B cell (primary cell): Measurements from ENCODE around the gene HMG20B. TPM values are rescaled to one million over a fixed set of nuclear protein-coding genes. Genes with fewer than 3 reads are reported as not detected.

Source experiments
- ATAC-seq: fragments of 200-7000 bp; cut with Tn5 transposase; one replicate; pipeline ENCODE4 v1.10.0; 2021; ENCODE audit warnings: low read depth, mild to moderate bottlenecking, moderate number of reproducible peaks, moderate library complexity
- CTCF ChIA-PET: fragments of 350-600 bp; sonication (Branson Sonifier 250); formaldehyde crosslinking; loops from one replicate; lab custom pipeline; 2021; ENCODE audit warnings: antibody characterized with exemption, inconsistent platforms; lab: Charles Lee
- POLR2A ChIA-PET: fragments of 350-600 bp; sonication (Branson Sonifier 250); formaldehyde crosslinking; loops from one replicate; lab custom pipeline; 2021; ENCODE audit warnings: antibody characterized with exemption; lab: Charles Lee
- DNase-seq: peaks from one replicate; pipeline ENCODE4 v3.0.0; 2013
- H2AFZ ChIP-seq: 2 replicates; pipeline ENCODE4 v1.6.1; 2012; ENCODE audit warnings: mild to moderate bottlenecking, low read depth, low read length; ENCODE audit not compliant: insufficient read depth, poor library complexity, severe bottlenecking
- H3K27ac ChIP-seq, 2 donors: 1 replicate in 1 of 2; 2 replicates in 1 of 2; pipeline ENCODE4 v1.5.1; 2012 to 2013; ENCODE audit warnings: low read length in 2 of 2, mild to moderate bottlenecking in 2 of 2, moderate library complexity in 1 of 2
- H3K27me3 ChIP-seq, 4 experiments: fragments of 200-600 bp in 1 of 4; sonication (generic) in 1 of 4; replicated peaks in 1 of 4; 1 replicate in 2 of 4; 2 replicates in 2 of 4; pipeline versions ENCODE4 v1.6.1 to v1.7.0; 2013 to 2016; ENCODE audit warnings: low read length in 3 of 4, mild to moderate bottlenecking in 2 of 4, mixed read lengths in 1 of 4, moderate library complexity in 1 of 4; ENCODE audit not compliant: insufficient read depth in 4 of 4, control insufficient read depth in 3 of 4; ENCODE audit errors: control extremely low read depth in 1 of 4
- H3K36me3 ChIP-seq, 2 experiments: replicated peaks in 1 of 2; 1 replicate in 1 of 2; 2 replicates in 1 of 2; pipeline versions ENCODE4 v1.6.1 to v1.7.1; 2013; ENCODE audit warnings: low read length in 1 of 2; ENCODE audit not compliant: insufficient read depth in 2 of 2, control insufficient read depth in 1 of 2; ENCODE audit errors: control extremely low read depth in 1 of 2, extremely low read depth in 1 of 2
- H3K4me1 ChIP-seq, 2 donors: fragments of 200-600 bp in 1 of 2; sonication (generic) in 1 of 2; 1 replicate in 1 of 2; 2 replicates in 1 of 2; pipeline versions ENCODE4 v1.5.1 to v1.6.1; 2013 to 2017; ENCODE audit warnings: low read length in 2 of 2; ENCODE audit not compliant: control insufficient read depth in 2 of 2, insufficient read depth in 2 of 2
- H3K4me2 ChIP-seq: replicated peaks from 2 replicates; pipeline ENCODE3; 2012; ENCODE audit warnings: mild to moderate bottlenecking, low read depth, low read length; ENCODE audit not compliant: poor library complexity, severe bottlenecking
- H3K4me3 ChIP-seq, 5 experiments: fragments of 200-600 bp in 1 of 5; sonication (generic) in 1 of 5; 1 replicate in 3 of 5; 2 replicates in 2 of 5; pipeline versions ENCODE4 v1.5.1 to v1.7.0; 2011 to 2016; ENCODE audit warnings: low read length in 4 of 5, mild to moderate bottlenecking in 4 of 5, low read depth in 2 of 5, control low read depth in 1 of 5, moderate library complexity in 1 of 5; ENCODE audit not compliant: insufficient read depth in 1 of 5; ENCODE audit errors: control extremely low read depth in 1 of 5, extremely low read depth in 1 of 5
- H3K79me2 ChIP-seq: fragments of 200-600 bp; sonication (generic); one replicate; pipeline ENCODE4 v1.6.0; 2016; ENCODE audit warnings: low read length; ENCODE audit not compliant: control insufficient read depth, insufficient read depth
- H3K9ac ChIP-seq: fragments of 200-600 bp; sonication (generic); 2 replicates; pipeline ENCODE4 v1.6.1; 2017; ENCODE audit warnings: mild to moderate bottlenecking, low read length, moderate library complexity
- H3K9me3 ChIP-seq, 3 donors: one replicate each; pipeline versions ENCODE4 v1.6.1 to v1.7.1; 2013; ENCODE audit warnings: low read length in 2 of 3; ENCODE audit not compliant: control insufficient read depth in 2 of 3, insufficient read depth in 1 of 3; ENCODE audit errors: control extremely low read depth in 1 of 3
- H4K20me1 ChIP-seq: 2 replicates; pipeline ENCODE4 v1.6.0; 2012; ENCODE audit warnings: mild to moderate bottlenecking, low read length; ENCODE audit not compliant: insufficient read depth, control insufficient read depth, poor library complexity, severe bottlenecking
- H3K27ac Mint-ChIP-seq: one replicate; pipeline ENCODE4 v1.8.0; 2021; ENCODE audit warnings: mixed read lengths
- H3K27me3 Mint-ChIP-seq: one replicate; pipeline ENCODE4 v1.8.0; 2021; ENCODE audit warnings: mixed read lengths
- H3K4me1 Mint-ChIP-seq: one replicate; pipeline ENCODE4 v1.8.0; 2021; ENCODE audit warnings: mixed read lengths
- H3K4me3 Mint-ChIP-seq: one replicate; pipeline ENCODE4 v1.8.0; 2021; ENCODE audit warnings: mixed read lengths
- H3K9me3 Mint-ChIP-seq: one replicate; pipeline ENCODE4 v1.8.0; 2022; ENCODE audit warnings: mixed read lengths; ENCODE audit not compliant: insufficient read depth
- EZH2 ChIP-seq: IDR thresholded peaks from 2 replicates; pipeline ENCODE4 v1.6.1; 2012; ENCODE audit warnings: borderline replicate concordance, low read depth, mild to moderate bottlenecking, moderate library complexity, low read length; ENCODE audit not compliant: insufficient read depth, poor library complexity, severe bottlenecking
- WGBS: methylation state at CpG from one replicate; pipeline ENCODE4 v1.1.5; 2013; ENCODE audit warnings: missing lambda C conversion rate; ENCODE audit not compliant: insufficient coverage; 5-methylcytosine and 5-hydroxymethylcytosine counted together
- intact Hi-C: fragments of 100-400 bp; cut with micrococcal nuclease; formaldehyde crosslinking; loops from one replicate; pipeline ENCODE4 v1.10.0; 2022
- polyA plus RNA-seq: library from polyadenylated mRNA; depleted of rRNA; stranded (reverse); fragments of >200 nt; gene quantifications from 2 replicates; pipeline ENCODE4 v1.2.3, GENCODE V29; 2012
- total RNA-seq, 2 donors: library from RNA; stranded (reverse); fragments of 120-200 nt in 1 of 2; gene quantifications; 1 replicate in 1 of 2; 2 replicates in 1 of 2; pipeline versions ENCODE4 v1.2.3 to v1.2.4, GENCODE V29; 2013 to 2022
- TF ChIP-seq, protein P1 (sequence below): fragments of 200-600 bp; IDR thresholded peaks from one replicate; pipeline ENCODE4 v1.8.0; 2022; ENCODE audit warnings: antibody characterized with exemption, mild to moderate bottlenecking

Gene HMG20B
- total and polyA plus RNA-seq, 2 donors (not counting 1 experiment from before 2014, with no cell fraction given) = 41.7 to 59.0 TPM

- peaks cover 23 to 27% of the 10 kb centered on the region in 2 donors for H3K4me1 ChIP-seq
- peaks cover 0 to 31% of the 10 kb centered on the region in 2 experiments for H3K36me3 ChIP-seq
- H3K4me3 ChIP-seq = no peak overlapping the region
- no peak overlapping the region for H3K27ac ChIP-seq
- Mint-ChIP-seq H3K27ac (no peak overlapping the region), H3K4me3 (no peak overlapping the region), H3K27me3 (no peaks in the 10 kb centered on the region), H3K9me3 (no peaks in the 10 kb centered on the region), H3K4me1 (peaks cover 28% of the 10 kb centered on the region)
- no peak for TF ChIP-seq EZH2
- TF ChIP-seq, protein P1, sequence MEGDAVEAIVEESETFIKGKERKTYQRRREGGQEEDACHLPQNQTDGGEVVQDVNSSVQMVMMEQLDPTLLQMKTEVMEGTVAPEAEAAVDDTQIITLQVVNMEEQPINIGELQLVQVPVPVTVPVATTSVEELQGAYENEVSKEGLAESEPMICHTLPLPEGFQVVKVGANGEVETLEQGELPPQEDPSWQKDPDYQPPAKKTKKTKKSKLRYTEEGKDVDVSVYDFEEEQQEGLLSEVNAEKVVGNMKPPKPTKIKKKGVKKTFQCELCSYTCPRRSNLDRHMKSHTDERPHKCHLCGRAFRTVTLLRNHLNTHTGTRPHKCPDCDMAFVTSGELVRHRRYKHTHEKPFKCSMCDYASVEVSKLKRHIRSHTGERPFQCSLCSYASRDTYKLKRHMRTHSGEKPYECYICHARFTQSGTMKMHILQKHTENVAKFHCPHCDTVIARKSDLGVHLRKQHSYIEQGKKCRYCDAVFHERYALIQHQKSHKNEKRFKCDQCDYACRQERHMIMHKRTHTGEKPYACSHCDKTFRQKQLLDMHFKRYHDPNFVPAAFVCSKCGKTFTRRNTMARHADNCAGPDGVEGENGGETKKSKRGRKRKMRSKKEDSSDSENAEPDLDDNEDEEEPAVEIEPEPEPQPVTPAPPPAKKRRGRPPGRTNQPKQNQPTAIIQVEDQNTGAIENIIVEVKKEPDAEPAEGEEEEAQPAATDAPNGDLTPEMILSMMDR = no peak
- peaks cover 50% of the 10 kb centered on the region for H3K79me2 ChIP-seq
- H4K20me1 ChIP-seq = peaks cover 57% of the 10 kb centered on the region
- H3K4me2 ChIP-seq = no peak overlapping the region
- POLR2A ChIA-PET = no interaction called here
- no peak overlapping the region for H3K9ac ChIP-seq
- CTCF ChIA-PET = interaction anchor here (0.6 to 6.4 kb wide), 5 partner anchors 16 to 910 kb away, joined by 3 to 47 read pairs (median 4); partner anchors contain the start of gene GIPC3
- no peak overlapping the region for H2AFZ ChIP-seq
- no peaks in the 10 kb centered on the region for H3K9me3 ChIP-seq
- intact Hi-C loops = no loop called here
- no peak for ATAC-seq
- DNase-seq = no peak
- WGBS = 95% methylated on average over 23 of the region's 24 CpGs
- H3K27me3 ChIP-seq = no peaks in the 10 kb centered on the region
These were observed 48.2 kb downstream of the HMG20B start for GRCh38 chr19:3620817-3621547.

GRCh38 chr19:3621689-3622088 is 48.9 kb downstream of the HMG20B start:
- 98% methylated on average over 15 of the region's 15 CpGs for WGBS
- ChIA-PET CTCF (interaction anchor here (0.6 to 1.2 kb wide), 2 partner anchors 36 to 157 kb away, joined by 3 to 4 read pairs; partner anchors contain the start of gene GIPC3), POLR2A (no interaction called here)
- Mint-ChIP-seq H3K4me1 (peaks cover 33% of the 10 kb centered on the region), H3K27ac (no peak overlapping the region), H3K4me3 (no peak overlapping the region), H3K9me3 (no peaks in the 10 kb centered on the region), H3K27me3 (no peaks in the 10 kb centered on the region)
- H3K36me3 ChIP-seq = peaks cover 0 to 31% of the 10 kb centered on the region in 2 experiments
- no peak overlapping the region for H2AFZ ChIP-seq
- ATAC-seq (no peak), DNase-seq (no peak)
- no peak overlapping the region for H3K4me3 ChIP-seq
- no peak overlapping the region for H3K9ac ChIP-seq
- no peak overlapping the region for H3K4me2 ChIP-seq
- peaks cover 57% of the 10 kb centered on the region for H3K79me2 ChIP-seq
- H3K4me1 ChIP-seq = peaks cover 25 to 29% of the 10 kb centered on the region in 2 donors
- intact Hi-C loops = no loop called here
- no peaks in the 10 kb centered on the region for H3K27me3 ChIP-seq
- H3K27ac ChIP-seq = no peak overlapping the region
- TF ChIP-seq, protein P1 = no peak
- peaks cover 62% of the 10 kb centered on the region for H4K20me1 ChIP-seq
- no peaks in the 10 kb centered on the region for H3K9me3 ChIP-seq
